ENCODE data around the gene TNFRSF18. TPM values are rescaled to one million over a fixed set of nuclear protein-coding genes. Genes with fewer than 3 reads are reported as not detected.
A peak's percentile ranks its signal among the peaks of the same experiment; 100 is the strongest.

Gene TNFRSF18
- polyA plus RNA-seq, 1 experiment: 0.40 TPM

DNA sequence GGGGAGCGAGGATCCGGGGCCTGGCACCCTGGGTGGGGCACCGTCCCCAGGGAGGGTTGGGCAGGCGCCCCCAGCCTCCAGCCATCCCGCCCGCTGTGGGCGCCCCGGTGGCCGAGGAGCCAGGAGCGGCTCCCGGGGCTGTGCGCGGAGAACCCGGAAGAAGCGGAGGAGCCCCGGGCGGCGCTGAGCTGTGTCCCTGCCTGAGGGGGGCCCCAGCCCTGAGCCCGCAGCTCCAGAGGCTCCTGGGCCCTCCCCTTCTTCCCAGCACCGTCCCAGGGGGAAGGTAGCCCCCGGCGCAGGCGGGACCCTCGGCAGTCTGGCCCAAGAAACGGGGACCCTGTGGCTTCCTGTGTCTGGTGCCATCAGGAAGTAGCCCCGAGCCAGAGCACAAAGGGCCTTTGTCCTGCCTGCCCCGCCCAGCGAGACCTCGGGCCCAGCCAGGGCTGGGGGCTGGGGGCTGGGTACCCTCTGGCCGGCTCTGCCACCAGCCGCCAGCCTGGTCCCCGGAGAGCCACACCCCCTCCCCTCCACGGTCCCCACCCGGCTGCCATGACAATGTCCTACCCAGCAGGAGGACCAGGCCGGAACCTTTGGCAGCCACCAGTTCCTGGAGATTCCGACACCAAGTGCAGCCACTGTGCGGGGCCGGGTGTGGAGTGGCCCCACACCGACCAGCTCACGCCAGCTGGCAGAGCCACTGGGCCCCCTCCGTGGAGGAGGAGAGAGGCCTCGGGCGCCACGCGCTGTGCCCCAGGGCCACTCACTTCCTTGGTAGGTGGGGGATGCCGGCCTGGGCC lies 48.3 kb downstream of the TNFRSF18 start:
- no peak for DNase-seq (ENCODE audit: low read depth)
- CTCF ChIA-PET: interaction anchor here (1.1 kb wide), 1 partner anchor 36 kb away, joined by 4 read pairs; no protein-coding TSS in a partner anchor
- Histone ChIP-seq H3K27me3 (ENCODE audit: control insufficient read depth, insufficient read depth, low read length) (peaks cover 2% of the 10 kb centered on the region; the same call in 1 of the 2 replicates), H3K4me3 (ENCODE audit: low read depth, low read length) (peak overlapping the region; percentile 50), H3K36me3 (ENCODE audit: control insufficient read depth, insufficient read depth, low read length) (no peaks in the 10 kb centered on the region)
- TF ChIP-seq, protein P1, sequence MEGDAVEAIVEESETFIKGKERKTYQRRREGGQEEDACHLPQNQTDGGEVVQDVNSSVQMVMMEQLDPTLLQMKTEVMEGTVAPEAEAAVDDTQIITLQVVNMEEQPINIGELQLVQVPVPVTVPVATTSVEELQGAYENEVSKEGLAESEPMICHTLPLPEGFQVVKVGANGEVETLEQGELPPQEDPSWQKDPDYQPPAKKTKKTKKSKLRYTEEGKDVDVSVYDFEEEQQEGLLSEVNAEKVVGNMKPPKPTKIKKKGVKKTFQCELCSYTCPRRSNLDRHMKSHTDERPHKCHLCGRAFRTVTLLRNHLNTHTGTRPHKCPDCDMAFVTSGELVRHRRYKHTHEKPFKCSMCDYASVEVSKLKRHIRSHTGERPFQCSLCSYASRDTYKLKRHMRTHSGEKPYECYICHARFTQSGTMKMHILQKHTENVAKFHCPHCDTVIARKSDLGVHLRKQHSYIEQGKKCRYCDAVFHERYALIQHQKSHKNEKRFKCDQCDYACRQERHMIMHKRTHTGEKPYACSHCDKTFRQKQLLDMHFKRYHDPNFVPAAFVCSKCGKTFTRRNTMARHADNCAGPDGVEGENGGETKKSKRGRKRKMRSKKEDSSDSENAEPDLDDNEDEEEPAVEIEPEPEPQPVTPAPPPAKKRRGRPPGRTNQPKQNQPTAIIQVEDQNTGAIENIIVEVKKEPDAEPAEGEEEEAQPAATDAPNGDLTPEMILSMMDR (IDR thresholded peaks at IDR 0.05; ENCODE audit: insufficient read depth, low read depth, low read length): no peak
- POLR2A ChIA-PET: no interaction called here

DNA sequence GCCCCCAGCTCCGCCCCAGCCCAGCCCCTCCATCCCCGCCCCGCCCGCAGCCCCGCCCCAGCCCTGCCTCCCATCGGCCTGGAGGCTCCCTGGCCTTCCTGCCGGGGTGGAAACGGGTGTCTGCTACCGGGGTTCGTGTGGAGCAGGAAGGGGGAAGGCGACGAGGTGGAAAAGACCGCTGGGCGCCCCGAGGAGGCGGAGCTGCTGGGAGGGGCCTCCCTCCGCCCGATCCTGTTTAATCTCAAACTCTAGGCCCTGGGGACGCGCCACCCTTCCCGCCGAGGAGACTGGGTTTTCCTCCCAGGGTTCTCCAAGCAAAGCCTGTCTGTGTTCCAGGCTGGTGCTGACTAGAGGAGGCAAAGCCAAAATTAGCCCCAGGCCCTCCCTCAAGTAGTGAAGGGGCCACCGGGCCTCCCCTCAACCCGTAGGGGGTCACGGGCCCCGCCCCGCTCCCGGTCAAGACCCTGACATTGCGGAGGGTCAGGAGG lies 48.9 kb downstream of the TNFRSF18 start:
- Histone ChIP-seq H3K4me3 (ENCODE audit: low read depth, low read length) (peak overlapping the region; percentile 50), H3K36me3 (ENCODE audit: control insufficient read depth, insufficient read depth, low read length) (no peaks in the 10 kb centered on the region), H3K27me3 (ENCODE audit: control insufficient read depth, insufficient read depth, low read length) (peaks cover 2% of the 10 kb centered on the region; the same call in 1 of the 2 replicates)
- TF ChIP-seq, protein P1 (IDR thresholded peaks at IDR 0.05; ENCODE audit: insufficient read depth, low read depth, low read length): no peak
- ChIA-PET CTCF (interaction anchor here (1.1 kb wide), 1 partner anchor 35 kb away, joined by 4 read pairs; no protein-coding TSS in a partner anchor), POLR2A (interaction anchor here (0.6 kb wide), 1 partner anchor 8 kb away, joined by 3 read pairs; no protein-coding TSS in a partner anchor)
- DNase-seq (ENCODE audit: low read depth): peak; percentile 61

DNA sequence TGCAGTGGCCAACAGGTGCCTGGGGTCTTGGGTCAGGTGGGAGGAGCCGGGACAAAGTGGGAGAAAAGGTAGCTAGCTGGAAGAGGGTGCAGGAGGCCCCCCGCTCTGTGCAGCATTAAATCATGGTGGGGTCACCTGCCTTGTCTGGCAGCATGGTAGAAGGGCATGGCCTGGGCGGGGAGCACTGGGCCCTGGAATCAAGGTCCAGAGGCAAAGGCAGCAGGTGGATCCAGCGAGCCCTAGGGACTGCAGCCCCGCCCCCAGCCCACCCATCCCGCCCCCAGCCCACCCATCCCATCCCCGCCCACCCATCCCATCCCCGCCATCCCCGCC lies 49.4 kb downstream of the TNFRSF18 start:
- H3K27me3 ChIP-seq (ENCODE audit: control insufficient read depth, insufficient read depth, low read length): peaks cover under 1% of the 10 kb centered on the region; the same call in 1 of the 2 replicates
- no peak for DNase-seq (ENCODE audit: low read depth)
- H3K4me3 ChIP-seq (ENCODE audit: low read depth, low read length): no peak overlapping the region
- TF ChIP-seq, protein P1 (IDR thresholded peaks at IDR 0.05; ENCODE audit: insufficient read depth, low read depth, low read length): no peak
- H3K36me3 ChIP-seq (ENCODE audit: control insufficient read depth, insufficient read depth, low read length): no peaks in the 10 kb centered on the region
- CTCF ChIA-PET: no interaction called here
- POLR2A ChIA-PET: interaction anchor here (0.6 kb wide), 2 partner anchors 8 to 122 kb away, joined by 3 to 4 read pairs; no protein-coding TSS in a partner anchor

DNA sequence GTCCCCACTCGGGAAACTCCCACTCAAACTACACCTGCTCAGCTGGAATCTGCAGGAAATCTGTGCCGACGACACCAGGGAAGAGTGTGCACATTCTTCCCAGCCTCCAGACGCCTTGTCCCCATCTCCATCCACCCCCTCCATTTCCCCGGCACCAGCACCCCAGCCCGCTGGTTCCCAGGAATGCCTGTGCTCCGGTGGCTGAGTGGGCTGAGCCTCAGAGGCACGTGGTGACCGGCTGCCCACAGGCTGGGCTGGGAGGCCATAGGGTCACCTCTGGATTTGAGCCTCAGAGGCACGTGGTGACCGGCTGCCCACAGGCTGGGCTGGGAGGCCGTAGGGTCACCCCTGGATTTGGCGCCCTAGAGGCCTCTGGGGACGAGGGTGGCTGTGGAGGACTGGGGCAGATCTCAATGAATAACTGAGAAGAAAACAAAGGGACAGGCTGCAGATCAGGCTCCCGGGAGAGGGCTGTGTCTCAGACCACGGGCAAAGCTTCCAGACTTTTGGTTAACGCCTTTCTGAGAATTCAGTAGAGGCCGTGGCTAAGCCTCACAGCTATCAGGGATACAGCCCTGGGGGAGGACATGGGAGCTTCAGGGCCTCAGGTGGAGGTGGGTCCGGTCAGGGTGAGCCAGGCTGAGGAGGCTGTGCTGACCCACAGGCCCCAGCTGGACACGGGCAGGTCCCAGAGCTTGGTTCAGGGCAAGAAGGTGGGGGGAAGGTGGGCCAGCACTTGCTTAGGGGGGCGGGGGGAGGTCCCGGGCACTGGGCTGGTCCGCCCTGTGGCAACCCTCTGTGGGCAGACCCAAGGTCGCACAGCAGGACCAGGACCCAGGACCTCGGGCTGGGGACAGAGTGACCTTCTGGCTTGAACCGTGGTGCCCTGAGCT lies 50.0 kb downstream of the TNFRSF18 start:
- ChIA-PET CTCF (no interaction called here), POLR2A (interaction anchor here (0.6 kb wide), 2 partner anchors 7 to 123 kb away, joined by 3 to 4 read pairs; no protein-coding TSS in a partner anchor)
- TF ChIP-seq, protein P1 (IDR thresholded peaks at IDR 0.05; ENCODE audit: insufficient read depth, low read depth, low read length): no peak
- H3K27me3 ChIP-seq (ENCODE audit: control insufficient read depth, insufficient read depth, low read length): no peaks in the 10 kb centered on the region
- H3K36me3 ChIP-seq (ENCODE audit: control insufficient read depth, insufficient read depth, low read length): no peaks in the 10 kb centered on the region
- H3K4me3 ChIP-seq (ENCODE audit: low read depth, low read length): no peak overlapping the region
- DNase-seq (ENCODE audit: low read depth): no peak

DNA sequence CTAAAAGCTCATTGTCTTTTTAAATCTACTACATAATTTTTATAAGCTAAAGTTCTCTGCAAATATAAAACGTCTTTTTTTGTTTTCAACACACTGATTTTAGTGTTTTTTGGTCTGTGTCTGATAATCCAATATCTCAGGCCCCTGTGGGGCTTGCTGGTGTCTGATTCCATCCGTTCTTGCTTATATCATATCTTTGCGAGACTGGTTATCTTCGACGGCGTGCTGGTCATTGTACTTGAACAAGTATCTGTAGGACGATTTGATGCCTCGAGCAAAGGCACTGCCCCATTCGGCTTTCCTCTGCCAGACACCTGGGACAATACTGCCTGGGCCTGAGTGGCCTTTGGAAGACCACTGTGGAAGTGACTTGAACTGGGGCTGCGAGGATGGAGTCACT lies 51.1 kb downstream of the TNFRSF18 start:
- TF ChIP-seq, protein P1 (IDR thresholded peaks at IDR 0.05; ENCODE audit: insufficient read depth, low read depth, low read length): no peak
- H3K36me3 ChIP-seq (ENCODE audit: control insufficient read depth, insufficient read depth, low read length): no peaks in the 10 kb centered on the region
- CTCF ChIA-PET: no interaction called here
- POLR2A ChIA-PET: no interaction called here
- DNase-seq (ENCODE audit: low read depth): no peak
- H3K4me3 ChIP-seq (ENCODE audit: low read depth, low read length): no peak overlapping the region
- no peaks in the 10 kb centered on the region for H3K27me3 ChIP-seq (ENCODE audit: control insufficient read depth, insufficient read depth, low read length)
